DMS114 treated with DMSO at 0.1 percent for 48 hours (cell line): Measurements from ENCODE around the gene KLHL24.
A peak's percentile ranks its signal among the peaks of the same experiment; 100 is the strongest.
"Not testable (repeated sequence)": the region's sequence is repeated elsewhere in the genome, so short reads cannot be mapped to it uniquely, and the experiment has no call there.

Experiments used
- DNase-seq: peaks from one replicate; lab custom pipeline; 2025; ENCODE audit not compliant: unreplicated experiment; lab: John Stamatoyannopoulos, UW

KLHL24 gene

DNA sequence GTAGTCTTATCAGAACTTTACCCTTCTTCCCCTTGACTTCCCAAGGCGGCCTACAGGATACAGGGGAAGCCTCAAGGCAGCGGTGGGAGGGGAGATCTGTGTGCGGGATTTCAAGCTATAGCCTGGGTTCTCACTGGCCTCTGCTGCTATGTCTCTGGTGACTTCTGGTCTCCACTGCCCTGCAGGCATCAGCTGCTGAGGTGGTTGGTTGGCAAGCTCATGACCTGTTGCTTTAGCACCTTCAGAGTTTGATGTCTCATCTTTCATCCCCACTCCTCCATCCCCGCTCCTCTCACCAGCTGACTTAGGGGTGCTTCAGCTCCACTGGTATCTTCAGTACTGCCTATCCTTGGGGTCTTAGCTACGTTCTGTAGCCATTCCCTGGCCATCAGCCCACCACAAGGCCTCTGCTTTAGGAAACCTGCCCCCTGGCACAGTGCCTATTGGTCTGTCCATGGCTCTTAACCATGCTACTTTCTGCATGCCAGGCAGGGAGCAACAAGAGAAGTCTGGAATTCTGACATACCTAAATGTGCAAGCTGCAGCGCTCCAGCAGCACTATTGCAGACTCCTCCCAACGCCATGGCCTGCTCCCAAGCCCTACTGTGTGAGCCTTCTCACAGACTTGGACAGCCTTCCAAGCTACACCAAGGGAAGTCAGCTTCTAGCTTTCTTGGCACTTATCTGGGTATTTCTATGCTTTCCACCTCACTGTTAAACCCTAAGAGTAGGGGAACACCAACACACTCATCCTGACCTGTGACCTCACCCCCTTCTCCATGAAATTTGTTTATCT lies 60.3 kb downstream of the KLHL24 start:
- DNase-seq, result no peak

DNA sequence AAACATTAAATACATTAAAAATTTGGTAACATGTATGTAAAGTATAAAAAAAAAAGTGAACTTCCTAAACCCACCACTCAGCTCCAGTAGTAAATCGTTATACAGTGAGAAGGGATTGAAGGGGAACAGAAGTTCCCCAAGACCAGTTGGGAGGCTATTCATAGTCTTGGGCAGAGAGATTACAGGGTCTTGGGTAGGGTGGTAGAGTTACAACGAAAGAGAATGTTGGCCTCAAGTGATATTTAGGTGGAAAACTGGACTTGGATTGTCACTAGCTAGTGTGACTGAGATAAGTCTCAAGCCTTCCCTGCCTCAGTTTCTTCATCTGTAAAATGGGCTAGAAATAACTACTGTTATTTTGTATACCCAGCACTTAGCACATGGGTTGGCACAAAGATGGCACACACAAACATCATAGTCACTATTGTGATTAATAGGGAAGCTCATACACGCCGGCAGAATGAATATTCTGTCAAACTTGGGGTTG lies 61.7 kb downstream of the KLHL24 start:
- DNase-seq, result no peak

DNA sequence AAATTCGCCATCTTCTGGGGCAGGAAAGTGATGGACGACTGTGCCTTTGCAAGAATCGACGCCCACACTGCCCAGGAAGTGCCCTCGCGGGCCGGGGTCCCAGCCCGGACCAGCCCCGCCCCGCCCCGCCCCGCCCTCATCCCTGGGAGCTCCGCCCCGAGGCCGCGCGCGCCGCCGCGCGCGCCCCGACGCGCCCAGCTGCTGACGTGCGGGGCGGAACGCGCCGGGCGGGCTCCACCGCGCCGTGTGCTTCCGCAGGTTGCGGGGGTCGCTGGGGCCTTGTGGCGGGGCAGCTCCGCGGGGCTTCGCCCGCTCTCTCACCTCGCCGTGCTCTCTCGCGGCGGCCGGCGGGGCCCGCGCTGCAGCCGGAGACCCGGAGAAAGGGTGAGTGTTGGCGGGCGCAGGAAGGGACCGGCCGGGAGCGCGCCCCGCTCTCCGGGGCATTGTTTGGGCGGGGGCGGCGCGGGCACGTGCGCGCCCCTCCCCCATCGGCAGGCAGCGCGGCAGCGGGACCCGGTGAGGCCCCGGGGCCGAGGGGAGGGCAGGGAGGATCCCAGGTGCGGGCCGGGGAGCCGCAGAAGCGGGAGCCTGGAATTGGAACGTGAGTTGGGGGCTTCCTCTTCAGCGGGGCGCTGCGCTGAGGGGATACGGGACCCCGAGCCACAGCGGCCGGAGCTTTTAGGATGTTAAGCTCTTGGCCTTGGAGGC lies 62.3 kb downstream of the KLHL24 start, which contains the start of gene YEATS2:
TSS of gene YEATS2 (plus strand) at position 188 of the 708 bp plus-strand sequence. CDS start 17,366 bp downstream, outside the sequence.
- peak; percentile 38 for DNase-seq

DNA sequence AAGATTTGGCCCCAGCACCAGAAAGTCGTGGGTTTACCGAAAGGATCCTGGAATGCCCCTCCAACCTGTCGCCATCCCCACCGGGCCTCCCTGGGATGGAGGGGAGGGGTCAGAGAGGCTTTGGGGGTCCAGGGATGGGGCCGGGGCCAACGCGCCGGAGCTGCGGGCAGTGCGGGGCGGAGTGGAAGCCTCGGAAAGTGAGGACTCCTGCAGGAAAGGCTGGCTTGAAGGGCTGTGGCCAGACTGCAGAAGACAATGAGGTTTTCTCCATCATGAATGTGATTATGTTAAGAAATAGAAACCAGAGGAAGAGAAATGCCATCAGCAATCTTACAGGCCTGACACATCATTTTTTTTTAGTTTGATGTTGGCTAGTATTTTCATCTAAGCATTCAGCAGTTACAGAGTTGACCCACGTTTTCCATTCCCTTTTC lies 62.9 kb downstream of the KLHL24 start:
- no peak for DNase-seq

DNA sequence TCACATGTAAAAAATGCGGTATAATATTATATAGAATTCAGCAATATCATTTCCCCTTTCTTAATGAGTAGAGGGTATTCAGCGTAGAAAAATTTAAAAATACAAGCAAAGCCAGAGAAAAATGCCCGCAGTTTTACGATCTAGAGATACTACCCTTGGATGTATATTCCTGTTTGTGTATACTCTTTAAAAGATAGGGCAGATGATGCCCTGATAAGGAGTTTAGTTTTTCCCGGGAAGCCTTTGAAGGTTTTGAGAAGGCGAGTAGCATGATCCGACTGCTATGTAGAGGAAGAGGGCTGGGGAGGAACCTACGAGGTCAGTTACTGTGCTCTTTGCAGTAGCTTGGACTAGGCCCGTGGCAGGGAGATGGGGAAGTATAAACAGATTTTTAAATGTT lies 63.3 kb downstream of the KLHL24 start:
- DNase-seq, result no peak

DNA sequence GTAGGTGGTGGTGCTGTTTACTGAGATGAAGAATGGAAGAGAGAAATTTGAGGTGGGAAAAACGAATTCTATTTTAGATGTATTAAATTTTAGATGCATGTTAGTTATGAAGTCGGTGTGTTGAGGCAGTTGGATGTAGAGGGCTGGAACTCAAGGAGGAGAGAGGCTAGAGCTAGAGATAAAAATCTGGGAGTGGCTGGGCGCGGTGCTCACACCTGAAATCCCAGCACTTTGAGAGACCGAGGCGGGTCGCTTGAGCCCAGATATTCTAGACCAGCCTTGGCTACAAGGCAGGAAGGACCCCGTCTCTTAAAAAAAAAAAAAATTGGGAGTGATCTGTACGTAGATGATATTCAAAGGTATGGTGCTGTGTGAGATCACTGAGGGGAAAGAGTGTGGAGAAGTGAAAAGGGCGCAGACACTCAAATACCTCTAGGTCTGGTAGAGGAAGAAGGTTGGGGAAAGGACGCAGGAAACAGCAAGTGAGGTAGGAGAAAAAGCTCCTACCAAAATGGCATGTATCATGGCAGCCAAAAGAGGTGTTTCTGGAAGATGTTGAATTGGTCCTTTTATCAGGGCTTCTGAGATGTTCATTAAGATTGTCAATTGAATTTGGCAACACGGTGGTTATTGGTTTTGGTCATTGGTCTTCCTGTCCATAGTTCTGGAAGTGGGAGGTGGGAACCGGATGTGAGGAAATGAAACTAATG lies 64.0 kb downstream of the KLHL24 start:
- no peak for DNase-seq

DNA sequence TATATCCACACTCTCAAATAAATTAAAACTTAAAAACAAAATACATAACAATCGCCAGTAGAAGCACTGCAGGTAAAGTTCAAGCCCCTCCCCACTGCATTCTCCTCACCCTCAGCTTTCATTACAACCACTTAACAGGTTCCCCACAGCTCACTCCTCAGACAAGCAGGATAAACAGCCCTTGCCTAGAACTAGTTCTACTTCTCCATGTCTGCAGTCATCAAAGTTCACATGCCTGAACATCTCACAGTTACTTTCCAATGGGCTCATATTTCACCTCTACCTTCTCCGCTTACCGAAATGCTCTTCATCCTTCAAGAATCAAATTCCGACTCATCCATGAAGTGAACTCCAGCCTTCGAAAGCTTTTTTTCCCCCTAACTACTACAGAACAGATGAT lies 66.3 kb downstream of the KLHL24 start:
- DNase-seq, result no peak

DNA sequence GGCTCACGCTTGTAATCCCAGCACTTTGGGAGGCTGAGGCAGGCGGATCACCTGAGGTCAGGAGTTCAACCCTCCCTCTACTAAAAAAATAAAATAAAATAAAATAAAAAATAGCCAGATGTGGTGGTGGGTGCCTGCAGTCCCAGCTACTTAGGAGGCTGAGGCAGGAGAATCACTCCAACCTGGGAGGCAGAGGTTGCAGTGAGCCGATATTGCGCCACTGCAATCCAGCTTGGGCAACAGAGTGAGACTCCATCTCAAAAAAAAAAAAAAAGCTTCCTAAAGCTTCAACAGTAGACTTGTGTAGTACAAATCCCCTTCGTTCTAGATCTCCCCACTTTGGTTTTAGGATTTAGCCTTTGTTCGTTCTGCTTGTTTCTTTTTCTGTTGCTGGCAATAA lies 68.5 kb downstream of the KLHL24 start:
- DNase-seq, result not testable (repeated sequence)

DNA sequence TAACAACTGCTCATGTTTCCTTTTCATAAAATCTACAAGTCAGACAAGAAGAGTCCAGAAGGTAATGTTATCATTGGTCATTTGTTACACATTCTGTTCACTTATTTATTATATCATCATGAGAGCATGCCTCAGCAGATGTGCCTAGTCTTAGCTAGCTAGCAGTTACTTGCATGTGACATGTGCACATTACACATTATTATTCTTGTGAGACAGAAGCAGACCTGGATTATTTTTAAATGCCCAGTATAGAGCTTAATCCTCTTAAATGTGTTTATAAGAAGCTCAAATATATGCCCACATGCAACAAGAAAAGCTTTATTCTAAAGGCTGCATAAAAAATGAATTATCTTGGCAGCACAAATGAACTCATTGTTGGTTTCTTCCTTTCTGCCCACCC lies 74.8 kb downstream of the KLHL24 start:
- DNase-seq, result no peak

DNA sequence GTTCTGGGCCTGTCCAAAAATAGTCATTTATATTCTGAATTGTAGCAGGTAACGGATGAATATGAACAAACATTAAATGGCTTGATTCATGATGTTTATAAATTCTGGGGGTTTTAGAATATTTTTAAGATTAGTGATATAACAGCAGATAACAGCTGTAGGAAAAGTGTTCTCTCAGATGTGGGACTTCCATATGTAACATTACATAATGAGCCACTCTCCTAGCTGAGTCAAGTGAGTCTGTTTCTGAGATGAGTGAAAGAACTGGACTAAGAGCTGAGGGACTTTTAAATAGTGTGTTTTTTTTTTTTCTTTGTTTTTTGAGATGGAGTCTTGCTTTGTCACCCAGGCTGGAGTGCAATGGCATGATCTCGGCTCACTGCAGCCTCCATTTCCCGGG lies 76.1 kb downstream of the KLHL24 start:
- no peak for DNase-seq

DNA sequence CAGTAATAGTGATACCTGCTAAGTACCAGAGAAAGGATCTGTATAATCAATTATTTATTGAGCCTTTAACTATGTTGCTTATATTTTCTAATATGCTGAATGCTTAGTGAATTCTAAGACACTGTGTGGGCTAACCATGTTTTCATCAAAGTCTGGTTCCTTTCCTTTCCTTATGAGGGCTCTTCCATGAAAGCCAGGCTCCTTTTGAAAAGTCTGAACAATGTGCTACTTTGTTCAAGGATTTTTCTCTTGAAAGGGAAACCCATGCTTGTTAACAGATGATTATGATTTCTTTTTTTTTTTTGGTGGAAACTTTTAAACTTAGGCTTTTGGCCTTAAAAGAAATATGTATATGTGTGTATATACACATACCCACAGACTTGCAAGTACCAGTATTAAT lies 79.2 kb downstream of the KLHL24 start:
- DNase-seq, result no peak

DNA sequence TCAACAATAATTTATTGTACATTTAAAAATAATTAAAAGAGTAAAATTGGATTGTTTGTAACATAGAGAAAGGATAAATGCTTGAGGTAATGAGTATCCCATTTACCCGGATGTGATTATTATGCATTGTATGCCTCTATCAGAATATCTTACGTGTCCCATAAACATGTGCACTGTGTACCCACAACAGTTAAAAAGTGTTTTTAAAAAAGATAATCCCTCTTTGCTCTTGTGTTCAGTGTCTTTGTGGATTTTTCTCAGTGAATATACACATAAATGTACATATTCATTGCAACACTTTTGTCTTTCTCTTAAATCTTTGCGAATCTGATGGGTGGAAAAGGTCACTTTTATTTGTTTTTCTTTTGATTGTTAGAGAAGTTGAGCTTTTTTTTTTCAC lies 82.6 kb downstream of the KLHL24 start:
- no peak for DNase-seq

DNA sequence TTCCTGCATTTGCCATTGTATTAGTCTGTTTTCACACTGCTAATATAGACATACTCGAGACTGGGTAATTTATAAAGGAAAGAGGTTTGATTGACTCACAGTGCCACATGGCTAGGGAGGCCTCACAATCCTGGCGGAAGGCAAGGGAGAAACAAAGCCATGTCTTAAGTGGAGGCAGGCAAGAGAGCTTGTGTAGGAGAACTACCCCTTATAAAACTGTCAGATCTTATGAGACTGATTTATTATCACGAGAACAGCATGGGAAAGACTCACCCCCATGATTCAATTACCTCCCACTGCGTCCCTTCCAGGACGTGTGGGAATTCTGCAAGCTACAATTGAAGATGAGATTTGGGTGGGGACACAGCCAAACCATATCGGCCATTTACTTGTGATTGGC lies 90.0 kb downstream of the KLHL24 start:
- DNase-seq, result no peak

DNA sequence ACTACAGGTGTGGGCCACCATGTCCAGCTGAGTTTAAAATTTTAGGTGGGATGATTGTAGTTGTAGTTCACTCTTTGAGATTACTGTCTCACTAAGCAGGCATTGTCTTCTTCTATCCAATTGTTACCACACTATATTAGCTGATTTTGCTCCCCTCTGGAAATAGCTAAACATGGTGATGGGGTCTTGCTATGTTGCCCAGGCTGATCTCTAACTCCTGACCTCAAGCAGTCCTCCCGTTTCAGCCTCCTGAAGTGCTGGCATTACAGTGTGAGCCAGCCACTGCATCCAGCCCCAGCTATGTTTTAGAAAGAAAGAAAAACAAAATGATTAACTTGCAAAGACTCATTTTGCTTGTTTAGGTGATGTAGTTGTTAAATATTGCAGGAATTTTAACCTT lies 92.8 kb downstream of the KLHL24 start:
- DNase-seq, result no peak

DNA sequence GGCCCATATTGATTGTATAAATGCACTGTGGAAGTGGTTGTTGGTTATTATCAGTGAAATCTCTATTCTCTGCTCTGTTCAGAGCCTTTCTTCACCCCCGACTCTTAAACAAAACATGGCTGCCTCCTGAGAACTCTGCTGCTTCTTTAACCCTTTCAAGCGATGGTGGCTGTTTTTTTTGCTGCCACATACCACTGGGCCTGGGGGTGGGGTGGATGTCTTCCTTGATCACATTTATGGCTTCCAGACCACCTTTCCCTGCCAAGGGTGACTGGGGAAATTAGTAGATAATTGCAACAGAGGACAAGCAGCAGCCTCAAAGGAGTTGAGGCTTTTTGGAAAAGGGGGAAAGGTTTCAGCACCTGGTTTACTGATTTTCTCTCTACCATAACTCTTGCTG lies 94.9 kb downstream of the KLHL24 start:
- DNase-seq, result no peak

DNA sequence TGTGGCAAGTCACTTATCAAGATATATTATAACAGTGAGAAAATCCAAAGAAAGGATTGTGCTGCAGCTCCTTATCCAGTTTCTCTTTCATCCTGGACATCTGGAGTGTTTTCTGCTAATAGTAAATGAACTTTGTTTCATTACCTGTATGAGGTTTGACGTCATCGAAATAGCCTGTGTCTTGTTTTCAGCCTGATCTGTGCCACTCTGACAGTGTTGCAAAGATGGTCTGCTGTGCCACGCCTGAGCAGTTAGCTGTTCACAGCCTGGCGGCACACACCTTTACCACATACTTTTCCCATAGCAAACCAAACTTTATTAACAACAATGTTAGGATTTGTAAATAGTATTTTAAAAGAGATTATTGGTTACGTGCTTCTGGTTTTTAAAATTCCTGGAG lies 96.2 kb downstream of the KLHL24 start:
- DNase-seq, result no peak

DNA sequence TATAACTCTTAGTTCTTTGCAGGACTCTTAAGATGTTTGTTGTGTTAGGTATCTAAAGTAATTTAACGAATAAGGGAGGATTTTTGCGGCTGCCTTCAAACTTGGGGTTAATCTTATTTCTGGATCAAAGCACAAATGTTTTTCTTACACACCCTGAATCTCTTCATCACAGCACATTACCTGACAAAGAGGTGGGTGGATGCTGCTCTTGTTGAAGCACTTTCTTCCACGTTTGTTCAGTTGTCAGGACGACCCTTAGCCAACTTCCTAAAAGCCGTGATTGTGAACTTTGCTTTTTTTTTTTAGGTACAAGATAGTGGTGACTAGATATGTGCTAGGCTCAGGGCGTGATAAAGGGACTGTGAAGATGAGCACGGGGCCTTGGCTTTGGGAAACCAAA lies 98.1 kb downstream of the KLHL24 start:
- no peak for DNase-seq
